Liver (tissue), 9 donors: ENCODE measurements around the gene AHRR. TPM values are rescaled to one million over a fixed set of nuclear protein-coding genes. Genes with fewer than 3 reads are reported as not detected.
"Not testable (repeated sequence)": the region's sequence is repeated elsewhere in the genome, so short reads cannot be mapped to it uniquely, and the experiment has no call there.

Source experiments
- DNase-seq: peaks from one replicate; pipeline ENCODE4 v3.0.0-alpha.2; 2017; ENCODE audit warnings: low spot score
- H3K27ac ChIP-seq, 2 donors: one replicate each; pipeline ENCODE4 v1.7.0; 2013; ENCODE audit warnings: inconsistent platforms in 2 of 2, low read length in 2 of 2, control low read depth in 1 of 2, low read depth in 1 of 2, mild to moderate bottlenecking in 1 of 2
- H3K27me3 ChIP-seq, 4 donors: one replicate each; pipeline versions ENCODE4 v1.6.1 to v1.7.0; 2013; ENCODE audit warnings: low read length in 3 of 4, inconsistent platforms in 1 of 4, mild to moderate bottlenecking in 1 of 4, moderate library complexity in 1 of 4; ENCODE audit not compliant: control insufficient read depth in 4 of 4, insufficient read depth in 4 of 4
- H3K36me3 ChIP-seq, 4 donors: one replicate each; pipeline versions ENCODE4 v1.6.1 to v1.7.0; 2013; ENCODE audit warnings: low read length in 3 of 4, mild to moderate bottlenecking in 3 of 4, low read depth in 1 of 4, moderate library complexity in 1 of 4; ENCODE audit not compliant: control insufficient read depth in 4 of 4, insufficient read depth in 3 of 4
- H3K4me1 ChIP-seq, 4 donors: one replicate each; pipeline versions ENCODE4 v1.6.1 to v1.7.0; 2013; ENCODE audit warnings: low read length in 3 of 4, mild to moderate bottlenecking in 3 of 4, moderate library complexity in 1 of 4; ENCODE audit not compliant: control insufficient read depth in 4 of 4, insufficient read depth in 4 of 4
- H3K4me3 ChIP-seq, 3 donors: one replicate each; pipeline versions ENCODE4 v1.6.1 to v1.7.0; 2013; ENCODE audit warnings: low read length in 3 of 3, control low read depth in 1 of 3, low read depth in 1 of 3, mild to moderate bottlenecking in 1 of 3
- H3K9ac ChIP-seq, 2 donors: one replicate each; pipeline ENCODE4 v1.7.0; 2013; ENCODE audit warnings: low read length in 2 of 2, mild to moderate bottlenecking in 2 of 2, moderate library complexity in 2 of 2, control low read depth in 1 of 2, low read depth in 1 of 2
- H3K9me3 ChIP-seq, 4 donors: one replicate each; pipeline versions ENCODE4 v1.6.1 to v1.7.0; 2013; ENCODE audit warnings: low read length in 3 of 4; ENCODE audit not compliant: control insufficient read depth in 4 of 4
- HNF4A ChIP-seq, 2 donors: conservative IDR thresholded peaks; 2 replicates each; pipeline ENCODE4 v1.6.1; 2016; ENCODE audit warnings: antibody characterized with exemption in 2 of 2, mild to moderate bottlenecking in 2 of 2
- NR2F2 ChIP-seq: IDR thresholded peaks from 2 replicates; pipeline ENCODE4 v1.6.1; 2016; ENCODE audit warnings: antibody characterized with exemption
- RAD21 ChIP-seq, 2 donors: IDR thresholded peaks; 2 replicates each; pipeline ENCODE4 v1.6.1; 2016; ENCODE audit warnings: antibody characterized with exemption in 2 of 2, mild to moderate bottlenecking in 2 of 2
- WGBS: extraction: QIAGEN DNeasy Blood & Tissue Kit; methylation state at CpG from one replicate; pipeline ENCODE4 v1.1.7; 2013; 5-methylcytosine and 5-hydroxymethylcytosine counted together
- polyA plus RNA-seq, 2 donors: library from polyadenylated mRNA; stranded (reverse) in 1 of 2; unstranded in 1 of 2; fragments of 200-250 nt in 1 of 2; fragments of >200 nt in 1 of 2; fragmentation: Nextera tagmentation in 1 of 2; extraction: Ambion mirVana in 1 of 2; gene quantifications; one replicate each; pipeline versions ENCODE4 v1.2.1 to v1.2.3, GENCODE V29; 2013 to 2015
- total RNA-seq, 2 donors: library from RNA; depleted of rRNA; stranded (reverse); fragments of >200 nt; gene quantifications; one replicate each; pipeline ENCODE4 v1.2.3, GENCODE V29; 2014
- TF ChIP-seq, protein P1 (sequence below): fragments of 150-350 bp; IDR thresholded peaks from 2 replicates; pipeline ENCODE4 v1.5.1; 2017; ENCODE audit warnings: improper control_type of control experiment, low read depth, low read length; ENCODE audit not compliant: missing input control
- TF ChIP-seq, protein P2 (sequence below): IDR thresholded peaks from 2 replicates; pipeline ENCODE4 v1.6.1; 2016; ENCODE audit warnings: antibody characterized with exemption
- TF ChIP-seq, protein P3 (sequence below): IDR thresholded peaks from 2 replicates; pipeline ENCODE4 v1.6.1; 2016; ENCODE audit warnings: antibody characterized with exemption
- donor health status: healthy.
- donor health status: healthy.
- donor health status: healthy.
- donor health status: healthy.
- donor health status: healthy.

AHRR gene
- total RNA-seq, result under 1 TPM; 0.33 to 0.47 TPM
- polyA plus RNA-seq, result under 1 TPM; 0.15 TPM

DNA sequence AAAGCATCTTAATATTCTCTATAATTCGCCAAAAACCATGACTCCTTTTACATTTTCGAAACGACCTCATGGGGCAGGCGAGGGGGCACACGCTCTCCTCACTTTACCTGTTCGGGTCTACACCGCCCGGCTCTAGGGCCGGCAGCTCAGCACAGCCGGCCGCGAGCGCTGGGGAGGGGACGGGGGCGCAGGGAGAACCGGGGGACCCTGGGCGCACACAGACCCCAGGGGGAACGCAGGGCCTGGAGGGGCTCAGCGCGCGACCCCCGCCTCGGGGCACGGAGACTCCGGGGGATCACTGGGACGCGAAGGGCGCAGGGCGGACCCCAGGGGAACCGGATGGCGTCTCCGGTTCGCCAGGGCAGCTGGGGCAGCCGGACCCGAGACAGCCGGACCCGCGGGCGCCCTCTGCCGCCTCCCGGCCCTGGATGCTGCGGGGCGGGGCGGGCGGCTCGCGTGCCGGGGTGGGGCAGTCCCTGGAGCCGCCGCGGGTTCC is at the start of gene AHRR:
AHRR (plus strand) TSS at position 485 of the 496 bp plus-strand sequence. CDS start 22,189 bp downstream, outside the sequence.
- 2% methylated on average over 51 of the region's 51 CpGs for WGBS
- Histone ChIP-seq H3K4me3 (peak within 1 kb of the TSS in 2 of 3 donors; percentile 8 to 59), H3K9me3 (no peaks in the 10 kb centered on the region), H3K9ac (no peak within 1 kb of the TSS), H3K27ac (no peak within 1 kb of the TSS), H3K4me1 (peaks cover 4 to 24% (median 14%) of the 10 kb centered on the region in 4 donors), H3K36me3 (peaks cover 0 to under 1% (median 0%) of the 10 kb centered on the region in 4 donors), H3K27me3 (peaks cover 3 to 6% (median 4%) of the 10 kb centered on the region in 4 donors)
- TF ChIP-seq NR2F2 (no peak), RAD21 (IDR thresholded peaks at IDR 0.05) (peak; percentile 8 to 39), HNF4A (conservative IDR thresholded peaks at IDR 0.05) (no peak)
- TF ChIP-seq, protein P1, sequence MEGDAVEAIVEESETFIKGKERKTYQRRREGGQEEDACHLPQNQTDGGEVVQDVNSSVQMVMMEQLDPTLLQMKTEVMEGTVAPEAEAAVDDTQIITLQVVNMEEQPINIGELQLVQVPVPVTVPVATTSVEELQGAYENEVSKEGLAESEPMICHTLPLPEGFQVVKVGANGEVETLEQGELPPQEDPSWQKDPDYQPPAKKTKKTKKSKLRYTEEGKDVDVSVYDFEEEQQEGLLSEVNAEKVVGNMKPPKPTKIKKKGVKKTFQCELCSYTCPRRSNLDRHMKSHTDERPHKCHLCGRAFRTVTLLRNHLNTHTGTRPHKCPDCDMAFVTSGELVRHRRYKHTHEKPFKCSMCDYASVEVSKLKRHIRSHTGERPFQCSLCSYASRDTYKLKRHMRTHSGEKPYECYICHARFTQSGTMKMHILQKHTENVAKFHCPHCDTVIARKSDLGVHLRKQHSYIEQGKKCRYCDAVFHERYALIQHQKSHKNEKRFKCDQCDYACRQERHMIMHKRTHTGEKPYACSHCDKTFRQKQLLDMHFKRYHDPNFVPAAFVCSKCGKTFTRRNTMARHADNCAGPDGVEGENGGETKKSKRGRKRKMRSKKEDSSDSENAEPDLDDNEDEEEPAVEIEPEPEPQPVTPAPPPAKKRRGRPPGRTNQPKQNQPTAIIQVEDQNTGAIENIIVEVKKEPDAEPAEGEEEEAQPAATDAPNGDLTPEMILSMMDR, result peak; percentile 37
- TF ChIP-seq, protein P2, sequence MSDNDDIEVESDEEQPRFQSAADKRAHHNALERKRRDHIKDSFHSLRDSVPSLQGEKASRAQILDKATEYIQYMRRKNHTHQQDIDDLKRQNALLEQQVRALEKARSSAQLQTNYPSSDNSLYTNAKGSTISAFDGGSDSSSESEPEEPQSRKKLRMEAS, result no peak
- TF ChIP-seq, protein P3, sequence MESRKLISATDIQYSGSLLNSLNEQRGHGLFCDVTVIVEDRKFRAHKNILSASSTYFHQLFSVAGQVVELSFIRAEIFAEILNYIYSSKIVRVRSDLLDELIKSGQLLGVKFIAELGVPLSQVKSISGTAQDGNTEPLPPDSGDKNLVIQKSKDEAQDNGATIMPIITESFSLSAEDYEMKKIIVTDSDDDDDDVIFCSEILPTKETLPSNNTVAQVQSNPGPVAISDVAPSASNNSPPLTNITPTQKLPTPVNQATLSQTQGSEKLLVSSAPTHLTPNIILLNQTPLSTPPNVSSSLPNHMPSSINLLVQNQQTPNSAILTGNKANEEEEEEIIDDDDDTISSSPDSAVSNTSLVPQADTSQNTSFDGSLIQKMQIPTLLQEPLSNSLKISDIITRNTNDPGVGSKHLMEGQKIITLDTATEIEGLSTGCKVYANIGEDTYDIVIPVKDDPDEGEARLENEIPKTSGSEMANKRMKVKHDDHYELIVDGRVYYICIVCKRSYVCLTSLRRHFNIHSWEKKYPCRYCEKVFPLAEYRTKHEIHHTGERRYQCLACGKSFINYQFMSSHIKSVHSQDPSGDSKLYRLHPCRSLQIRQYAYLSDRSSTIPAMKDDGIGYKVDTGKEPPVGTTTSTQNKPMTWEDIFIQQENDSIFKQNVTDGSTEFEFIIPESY, result no peak
- DNase-seq, result no peak

DNA sequence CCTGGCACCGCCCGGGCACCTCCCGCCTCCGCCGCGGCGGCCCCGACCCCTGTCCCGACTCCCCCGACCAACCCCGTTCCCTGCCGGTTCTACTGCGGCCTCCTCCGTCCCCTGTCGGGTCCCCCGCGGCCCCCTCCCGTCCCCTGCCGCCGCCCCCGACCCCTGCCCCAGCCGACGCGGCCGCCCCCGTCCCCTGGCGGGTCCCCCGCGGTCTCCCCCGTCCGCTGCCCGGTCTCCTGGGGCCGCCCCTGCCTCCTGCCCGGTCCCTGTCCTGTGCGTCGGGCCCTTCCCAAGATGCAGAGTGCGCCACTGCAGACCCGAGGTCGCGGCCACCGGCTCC is 49.7 kb upstream of the AHRR start:
- DNase-seq, H3K9me3 ChIP-seq, H3K4me1 ChIP-seq, H3K27me3 ChIP-seq: not testable (repeated sequence)
- Histone ChIP-seq H3K27ac (peak overlapping the region; percentile 65 to 83), H3K36me3 (peaks cover 0 to 13% (median 7%) of the 10 kb centered on the region in 4 donors), H3K4me3 (peak overlapping the region; percentile 83 to 89 (median 86)), H3K9ac (peak overlapping the region in 1 of 2 donors; percentile 78)
- WGBS, result 1% methylated on average over 41 of the region's 41 CpGs

DNA sequence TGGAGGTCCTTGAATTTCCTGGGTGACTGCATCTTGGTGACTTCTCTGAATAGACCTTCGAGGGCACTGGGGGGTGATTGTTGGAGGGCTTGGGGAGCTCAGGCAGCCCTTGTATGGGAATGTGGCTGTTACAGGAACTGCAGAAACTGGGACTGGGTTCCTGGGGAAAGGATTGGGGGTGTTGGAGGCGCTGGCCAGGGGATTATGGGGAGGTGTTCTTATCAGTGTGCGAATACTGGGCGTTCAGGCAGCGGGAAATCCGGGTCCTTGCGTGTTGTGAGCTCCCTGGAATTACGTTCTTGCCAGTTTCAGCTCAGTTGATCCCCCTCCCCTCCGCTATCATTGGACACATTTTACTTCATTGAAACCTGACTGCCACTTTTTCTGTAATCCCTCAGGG is 48.4 kb upstream of the AHRR start:
- not testable (repeated sequence) for H3K36me3 ChIP-seq, H3K9me3 ChIP-seq, DNase-seq, H3K27ac ChIP-seq, H3K27me3 ChIP-seq, H3K4me3 ChIP-seq, H3K9ac ChIP-seq, H3K4me1 ChIP-seq
- 93% methylated on average over 9 of the region's 9 CpGs for WGBS

DNA sequence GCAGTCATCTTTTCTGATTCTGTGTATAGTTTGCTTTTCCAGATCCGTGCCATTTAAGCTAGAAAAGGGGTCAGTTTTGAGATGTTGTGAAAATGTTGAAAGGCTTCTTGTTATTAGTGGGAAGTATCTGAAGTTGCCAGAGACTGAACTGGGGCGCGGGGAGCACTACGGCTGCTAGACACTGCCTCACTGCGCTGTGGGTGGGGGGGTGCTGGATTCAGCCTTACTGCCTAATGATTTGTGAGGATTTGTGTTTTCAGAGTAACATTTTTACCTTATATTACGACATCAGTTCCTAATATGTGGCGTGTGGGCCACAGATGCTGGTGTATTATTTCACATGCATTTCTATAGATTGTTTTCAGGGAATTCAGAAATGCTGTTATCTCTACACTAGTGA is 48.0 kb upstream of the AHRR start:
- not testable (repeated sequence) for H3K27me3 ChIP-seq, DNase-seq, H3K4me3 ChIP-seq, H3K9me3 ChIP-seq, H3K9ac ChIP-seq, H3K27ac ChIP-seq, H3K4me1 ChIP-seq, H3K36me3 ChIP-seq
- 94% methylated on average over 7 of the region's 7 CpGs for WGBS

DNA sequence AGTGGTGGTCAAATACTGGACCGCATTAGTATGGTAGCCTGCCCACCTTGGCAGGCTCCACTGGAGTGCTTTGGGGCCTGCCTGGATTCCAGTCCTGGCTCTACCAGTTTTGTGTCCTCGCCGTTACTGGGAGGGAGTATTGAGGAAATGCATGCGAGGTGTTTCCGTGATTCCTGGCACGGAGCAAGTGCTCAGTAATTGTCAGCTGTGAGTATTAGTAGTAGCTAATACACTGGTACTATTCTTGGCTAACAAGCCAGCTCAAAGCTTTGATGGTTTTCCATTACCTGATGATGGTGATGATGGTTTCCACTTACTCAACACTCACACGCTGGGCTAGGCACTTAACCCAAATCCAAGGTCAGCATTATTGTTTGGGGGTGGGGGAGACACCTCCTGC is 47.2 kb upstream of the AHRR start:
- H3K4me3 ChIP-seq, H3K27me3 ChIP-seq, H3K4me1 ChIP-seq, DNase-seq, H3K9me3 ChIP-seq, H3K27ac ChIP-seq, H3K36me3 ChIP-seq, H3K9ac ChIP-seq: not testable (repeated sequence)
- WGBS, result 91% methylated on average over 7 of the region's 7 CpGs
